Neuronal stem cell (in vitro differentiated cells): ENCODE data around the gene SPATA19.

Source experiments
- DNase-seq: peaks from one replicate; pipeline ENCODE4 v3.0.0-alpha.2; 2013; ENCODE audit warnings: low spot score
- H2AFZ ChIP-seq: one replicate; pipeline ENCODE4 v1.6.1; 2013; ENCODE audit warnings: mild to moderate bottlenecking, low read length, inconsistent platforms
- H2AK5ac ChIP-seq: 2 replicates; pipeline ENCODE4 v1.6.1; 2013; ENCODE audit warnings: low read depth, mild to moderate bottlenecking, inconsistent platforms, low read length, moderate library complexity, mixed read lengths
- H2BK120ac ChIP-seq: 2 replicates; pipeline ENCODE4 v1.6.1; 2013; ENCODE audit warnings: low read depth, mild to moderate bottlenecking, inconsistent platforms, low read length, moderate library complexity, mixed read lengths
- H2BK12ac ChIP-seq: one replicate; pipeline ENCODE4 v1.6.1; 2013; ENCODE audit warnings: low read length, inconsistent platforms
- H2BK15ac ChIP-seq: 2 replicates; pipeline ENCODE4 v1.6.1; 2013; ENCODE audit warnings: mild to moderate bottlenecking, low read length, inconsistent platforms, mixed read lengths
- H2BK5ac ChIP-seq: one replicate; pipeline ENCODE4 v1.6.1; 2013; ENCODE audit warnings: inconsistent platforms, mild to moderate bottlenecking, low read length, moderate library complexity
- H3K14ac ChIP-seq: one replicate; pipeline ENCODE4 v1.6.1; 2013; ENCODE audit warnings: low read length, inconsistent platforms
- H3K18ac ChIP-seq: 2 replicates; pipeline ENCODE4 v1.6.1; 2013; ENCODE audit warnings: low read length, inconsistent platforms
- H3K23ac ChIP-seq: 2 replicates; pipeline ENCODE4 v1.6.1; 2013; ENCODE audit warnings: low read depth, mild to moderate bottlenecking, mixed read lengths, low read length, inconsistent platforms; ENCODE audit not compliant: poor library complexity
- H3K27ac ChIP-seq: replicated peaks from 3 replicates; pipeline ENCODE4 v1.5.1; 2013; ENCODE audit warnings: low read length, inconsistent platforms
- H3K27me3 ChIP-seq, 3 experiments: 2 replicates each; pipeline ENCODE4 v1.6.1; 2013; ENCODE audit warnings: low read length in 3 of 3, mild to moderate bottlenecking in 2 of 3, inconsistent platforms in 1 of 3, low read depth in 1 of 3, mixed read lengths in 1 of 3, moderate library complexity in 1 of 3; ENCODE audit not compliant: control insufficient read depth in 3 of 3, insufficient read depth in 3 of 3
- H3K36me3 ChIP-seq, 2 donors: replicated peaks in 1 of 2; 2 replicates each; pipeline ENCODE4 v1.6.1; 2013; ENCODE audit warnings: low read length in 2 of 2; ENCODE audit not compliant: control insufficient read depth in 2 of 2, insufficient read depth in 2 of 2
- H3K4ac ChIP-seq: 2 replicates; pipeline ENCODE4 v1.6.1; 2013; ENCODE audit warnings: inconsistent platforms, mild to moderate bottlenecking, low read length, moderate library complexity
- H3K4me1 ChIP-seq, 2 donors: 1 replicate in 1 of 2; 2 replicates in 1 of 2; pipeline ENCODE4 v1.6.1; 2013; ENCODE audit warnings: low read length in 2 of 2, low read depth in 1 of 2; ENCODE audit not compliant: control insufficient read depth in 2 of 2, insufficient read depth in 1 of 2
- H3K4me2 ChIP-seq: one replicate; pipeline ENCODE4 v1.6.1; 2013; ENCODE audit warnings: mild to moderate bottlenecking, low read length, inconsistent platforms; ENCODE audit not compliant: insufficient read depth, poor library complexity, severe bottlenecking
- H3K4me3 ChIP-seq, 2 donors: 2 replicates each; pipeline ENCODE4 v1.5.1; 2013; ENCODE audit warnings: low read length in 2 of 2, mild to moderate bottlenecking in 2 of 2, inconsistent platforms in 1 of 2, moderate library complexity in 1 of 2
- H3K79me1 ChIP-seq: one replicate; pipeline ENCODE4 v1.6.1; 2013; ENCODE audit warnings: low read depth, mild to moderate bottlenecking, inconsistent platforms, low read length, moderate library complexity
- H3K9ac ChIP-seq: one replicate; pipeline ENCODE4 v1.6.1; 2013; ENCODE audit warnings: mild to moderate bottlenecking, low read depth, low read length, inconsistent platforms; ENCODE audit not compliant: poor library complexity
- H3K9me3 ChIP-seq, 2 donors: replicated peaks in 1 of 2; 2 replicates each; pipeline versions ENCODE3 to v1.6.1; 2013; ENCODE audit warnings: low read length in 2 of 2, mild to moderate bottlenecking in 2 of 2, inconsistent platforms in 1 of 2, low read depth in 1 of 2, mixed read lengths in 1 of 2, moderate library complexity in 1 of 2; ENCODE audit not compliant: control insufficient read depth in 2 of 2, insufficient read depth in 1 of 2
- H4K8ac ChIP-seq: one replicate; pipeline ENCODE4 v1.6.1; 2013; ENCODE audit warnings: low read depth, mild to moderate bottlenecking, inconsistent platforms, low read length, moderate library complexity
- H4K91ac ChIP-seq: one replicate; pipeline ENCODE4 v1.6.1; 2013; ENCODE audit warnings: low read length, low read depth, mild to moderate bottlenecking, inconsistent platforms; ENCODE audit not compliant: poor library complexity
- WGBS, 2 donors: extraction: QIAGEN DNeasy Blood & Tissue Kit; methylation state at CpG; one replicate each; pipeline ENCODE4 v1.1.7; 2013; ENCODE audit warnings: missing lambda C conversion rate in 2 of 2, mixed read lengths in 1 of 2; ENCODE audit not compliant: insufficient read length in 2 of 2, insufficient replicate concordance in 1 of 2; ENCODE audit errors: extremely low coverage in 2 of 2; 5-methylcytosine and 5-hydroxymethylcytosine counted together

Gene SPATA19

DNA sequence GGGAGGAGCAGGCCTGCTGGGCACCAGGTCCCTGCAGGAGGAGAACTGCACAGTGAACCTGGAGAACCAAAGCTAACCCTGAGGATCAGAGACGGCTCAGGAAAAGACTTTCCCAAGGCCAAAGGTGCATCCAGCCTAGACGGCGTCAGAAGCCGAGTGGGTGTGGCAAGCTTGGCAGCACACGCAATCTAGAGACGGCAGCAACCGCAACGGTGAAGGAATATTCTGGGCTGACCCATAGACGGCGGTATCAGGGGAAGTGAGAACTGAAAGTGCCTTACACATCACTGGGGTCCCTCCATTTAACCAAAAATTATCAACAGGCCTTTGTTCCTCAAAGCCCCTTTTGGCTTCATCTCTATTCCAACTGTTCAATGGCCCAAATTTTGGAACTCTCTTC, 26.2 kb downstream of the SPATA19 start:
- no peak overlapping the region for H3K9ac ChIP-seq

DNA sequence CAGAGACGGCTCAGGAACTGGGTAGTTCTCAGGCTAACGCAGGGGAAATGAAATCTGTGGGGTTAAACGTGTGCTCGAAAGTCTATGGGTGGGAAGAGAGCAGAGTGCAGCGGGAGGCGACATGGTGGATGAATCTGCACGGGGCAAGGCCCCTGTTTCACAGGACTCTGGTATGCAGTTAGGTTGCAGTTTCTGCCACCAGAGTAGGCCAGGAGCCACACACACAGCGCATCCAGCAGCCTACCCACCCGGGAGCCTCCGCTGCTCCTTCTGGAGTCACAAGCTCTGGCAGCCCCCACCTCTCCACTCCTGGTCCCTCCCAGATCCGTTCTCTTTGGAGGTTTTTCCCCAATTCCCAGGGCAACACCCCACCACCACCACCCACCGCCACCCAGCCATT, 27.0 kb downstream of the SPATA19 start:
- no peak overlapping the region for H2BK15ac ChIP-seq

More for the DNA sequence above, 26.2 kb downstream of the SPATA19 start:
- Histone ChIP-seq H3K4me3 (peak overlapping the region in 1 of 2 donors; percentile 10), H4K8ac (no peak overlapping the region), H3K9me3 (no peaks in the 10 kb centered on the region), H3K36me3 (no peaks in the 10 kb centered on the region), H3K18ac (peak overlapping the region; percentile 2), H3K14ac (no peak overlapping the region), H3K27me3 (no peaks in the 10 kb centered on the region), H3K27ac (no peak overlapping the region), H2BK15ac (no peak overlapping the region), H3K79me1 (no peaks in the 10 kb centered on the region), H3K4ac (no peak overlapping the region), H2AFZ (no peak overlapping the region), H2BK120ac (no peak overlapping the region), H3K23ac (no peak overlapping the region), H3K4me1 (peaks cover 0 to 6% of the 10 kb centered on the region in 2 donors), H2BK12ac (no peak overlapping the region), H2AK5ac (peak overlapping the region; percentile 62), H2BK5ac (no peak overlapping the region), H4K91ac (no peak overlapping the region), H3K4me2 (no peak overlapping the region)
- WGBS, 2 donors: no CpG with 5 or more reads among the region's 10 CpGs
- DNase-seq: no peak

DNA sequence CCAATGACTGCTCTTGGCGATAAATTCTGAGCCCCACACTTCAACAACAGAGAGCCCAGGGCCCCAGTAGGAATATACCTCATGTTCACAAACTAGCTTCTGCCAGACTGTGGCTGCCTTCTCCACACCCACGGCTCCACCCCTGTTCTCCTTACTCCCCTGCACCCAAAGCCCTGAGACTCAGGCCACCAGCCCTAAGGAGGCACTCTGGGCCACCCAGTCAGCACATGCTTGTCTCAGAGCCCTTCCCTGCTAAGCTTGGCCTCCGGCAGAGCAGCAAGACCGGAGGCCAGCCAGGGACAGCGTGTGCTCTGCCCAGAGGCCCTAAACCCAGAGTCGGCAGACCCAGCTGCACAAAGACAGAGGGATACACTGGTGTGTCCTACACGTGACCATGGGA, 27.9 kb downstream of the SPATA19 start:
- Histone ChIP-seq H4K91ac (no peak overlapping the region), H2BK15ac (no peak overlapping the region), H3K9me3 (no peaks in the 10 kb centered on the region), H3K14ac (no peak overlapping the region), H3K23ac (no peak overlapping the region), H3K27ac (no peak overlapping the region), H2BK12ac (no peak overlapping the region), H4K8ac (no peak overlapping the region), H3K4me3 (no peak overlapping the region), H2BK120ac (no peak overlapping the region), H3K36me3 (no peaks in the 10 kb centered on the region), H3K9ac (no peak overlapping the region), H2AFZ (no peak overlapping the region), H3K4me1 (peaks cover 0 to 10% of the 10 kb centered on the region in 2 donors), H3K27me3 (no peaks in the 10 kb centered on the region), H3K18ac (peak overlapping the region; percentile 36), H2BK5ac (no peak overlapping the region), H3K79me1 (no peaks in the 10 kb centered on the region), H3K4ac (no peak overlapping the region), H2AK5ac (no peak overlapping the region), H3K4me2 (no peak overlapping the region)
- no CpG with 5 or more reads among the region's 7 CpGs for WGBS, 2 donors
- DNase-seq: no peak

More for the DNA sequence above, 27.0 kb downstream of the SPATA19 start:
- Histone ChIP-seq H3K4me3 (no peak overlapping the region), H3K27ac (no peak overlapping the region), H3K18ac (peak overlapping the region; percentile 28), H3K79me1 (no peaks in the 10 kb centered on the region), H4K91ac (no peak overlapping the region), H3K36me3 (no peaks in the 10 kb centered on the region), H3K9me3 (no peaks in the 10 kb centered on the region), H2BK5ac (no peak overlapping the region), H4K8ac (no peak overlapping the region), H3K4me2 (no peak overlapping the region), H3K4ac (no peak overlapping the region), H3K9ac (no peak overlapping the region), H3K27me3 (no peaks in the 10 kb centered on the region), H2BK12ac (no peak overlapping the region), H2AFZ (no peak overlapping the region), H2BK120ac (no peak overlapping the region), H3K23ac (no peak overlapping the region), H3K4me1 (peaks cover 0 to 6% of the 10 kb centered on the region in 2 donors), H3K14ac (no peak overlapping the region), H2AK5ac (peak overlapping the region; percentile 27)
- DNase-seq: no peak
- no CpG with 5 or more reads among the region's 12 CpGs for WGBS, 2 donors

DNA sequence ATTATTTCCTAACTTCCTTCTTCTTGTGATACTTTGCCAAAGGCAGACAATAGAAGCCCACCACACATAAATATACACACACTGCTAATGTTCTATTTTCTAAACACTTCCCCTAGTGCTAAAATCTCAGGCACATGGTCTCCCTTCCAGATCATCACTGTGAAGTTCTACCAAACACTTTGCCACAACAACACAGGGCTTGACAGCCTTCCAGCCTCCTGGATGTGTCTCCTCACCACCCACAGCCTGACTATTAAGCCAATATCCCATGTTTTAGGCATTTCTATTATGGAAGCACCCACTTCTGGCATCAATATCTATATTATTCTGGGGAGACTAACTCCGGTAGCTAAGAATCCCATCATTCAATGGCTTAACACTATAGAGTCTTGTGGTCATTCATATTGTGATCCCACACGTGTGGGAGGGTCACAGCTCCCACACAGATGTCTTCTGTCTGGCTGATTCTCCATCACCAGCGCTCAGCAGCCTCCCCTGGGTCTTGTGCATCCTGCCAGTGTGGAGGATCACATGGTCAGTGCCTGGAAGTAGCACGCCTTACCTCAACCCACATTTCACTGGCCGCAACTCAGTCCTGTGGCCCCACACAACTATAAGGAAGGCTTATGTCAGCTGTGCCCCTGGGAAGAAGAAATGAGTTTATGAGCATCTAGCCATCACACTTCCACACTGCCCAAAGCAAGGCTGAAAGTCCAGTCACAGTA, 29.0 kb downstream of the SPATA19 start:
- Histone ChIP-seq H3K14ac (no peak overlapping the region), H2BK15ac (no peak overlapping the region), H3K4me2 (no peak overlapping the region), H3K36me3 (no peaks in the 10 kb centered on the region), H3K79me1 (no peaks in the 10 kb centered on the region), H3K9me3 (no peaks in the 10 kb centered on the region), H2AK5ac (no peak overlapping the region), H3K4me3 (no peak overlapping the region), H3K9ac (no peak overlapping the region), H2AFZ (no peak overlapping the region), H2BK12ac (no peak overlapping the region), H3K18ac (peak overlapping the region; percentile 6), H2BK120ac (no peak overlapping the region), H3K27me3 (peaks cover 0 to 3% (median 0%) of the 10 kb centered on the region in 3 experiments), H4K8ac (no peak overlapping the region), H3K4ac (no peak overlapping the region), H3K27ac (no peak overlapping the region), H3K23ac (no peak overlapping the region), H4K91ac (no peak overlapping the region), H3K4me1 (peaks cover 0 to 13% of the 10 kb centered on the region in 2 donors), H2BK5ac (no peak overlapping the region)
- no peak for DNase-seq
- no CpG with 5 or more reads among the region's 5 CpGs for WGBS, 2 donors
